ENCODE results near the gene MAGI2.

- TF ChIP-seq POLR2AphosphoS5 (IDR thresholded peaks at IDR 0.05), result no peak
- no peak for TF ChIP-seq CTCF (IDR thresholded peaks at IDR 0.05)
- no peak for TF ChIP-seq POLR2A (IDR thresholded peaks at IDR 0.05)
Measured at GRCh38 chr7:78585980-78586379, 867.5 kb downstream of the MAGI2 start.

Data from breast epithelium (tissue), 3 donors.